GM19193 (cell line): ENCODE measurements around the gene ABCC2.

Experiments used
- POLR2A ChIP-seq: IDR thresholded peaks from 4 replicates; pipeline ENCODE4 v1.6.1; 2011; ENCODE audit not compliant: insufficient read depth, insufficient read length; ENCODE audit errors: extremely low read depth

Gene ABCC2

DNA sequence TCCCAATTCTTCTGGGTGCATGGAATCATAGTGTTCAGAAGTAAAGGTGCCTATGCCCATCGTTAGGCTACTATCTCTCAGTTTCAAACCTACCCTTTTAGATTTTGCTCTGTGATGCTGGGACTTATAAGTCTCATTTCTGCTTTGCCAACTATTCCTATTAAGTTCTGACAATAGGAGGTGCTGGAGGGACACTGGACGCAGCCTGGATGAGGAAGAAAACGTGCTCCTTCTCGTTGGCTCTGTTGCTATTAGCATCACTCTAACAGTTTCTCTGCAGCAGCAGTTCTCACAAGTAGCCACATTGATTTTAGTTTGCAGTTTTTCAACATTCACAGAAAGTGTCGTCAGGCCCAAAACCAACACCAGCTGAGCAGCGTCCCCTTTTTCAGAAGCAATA, 72.4 kb downstream of the ABCC2 start:
- no peak for TF ChIP-seq POLR2A

DNA sequence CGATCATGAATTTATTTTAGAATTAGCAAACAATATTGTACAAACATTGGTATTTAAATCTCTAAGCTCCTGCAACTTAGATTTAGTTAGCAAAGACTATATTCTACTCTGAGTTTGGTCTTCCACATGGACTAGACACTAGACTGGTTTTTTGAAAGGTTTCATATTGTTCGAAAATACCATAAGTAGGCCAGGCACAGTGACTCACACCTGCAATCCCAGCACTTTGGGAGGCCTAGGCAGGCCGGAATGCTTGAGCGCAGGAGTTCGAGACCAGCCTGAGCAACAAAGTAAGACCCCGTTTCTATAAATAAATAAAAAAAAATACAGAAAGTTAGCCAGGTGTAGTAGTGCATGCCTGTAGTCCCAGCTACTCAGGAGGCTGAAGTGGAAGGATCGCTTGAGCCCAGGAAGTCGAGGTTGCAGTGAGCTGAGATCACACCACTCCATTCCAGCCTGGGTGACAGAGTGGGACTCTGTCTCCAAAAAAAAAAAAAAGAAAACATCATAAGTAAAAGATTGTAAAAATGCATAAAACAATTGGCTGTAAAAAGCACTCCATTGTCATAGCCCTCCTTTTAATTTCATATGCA, 73.1 kb downstream of the ABCC2 start:
- TF ChIP-seq POLR2A = no peak

DNA sequence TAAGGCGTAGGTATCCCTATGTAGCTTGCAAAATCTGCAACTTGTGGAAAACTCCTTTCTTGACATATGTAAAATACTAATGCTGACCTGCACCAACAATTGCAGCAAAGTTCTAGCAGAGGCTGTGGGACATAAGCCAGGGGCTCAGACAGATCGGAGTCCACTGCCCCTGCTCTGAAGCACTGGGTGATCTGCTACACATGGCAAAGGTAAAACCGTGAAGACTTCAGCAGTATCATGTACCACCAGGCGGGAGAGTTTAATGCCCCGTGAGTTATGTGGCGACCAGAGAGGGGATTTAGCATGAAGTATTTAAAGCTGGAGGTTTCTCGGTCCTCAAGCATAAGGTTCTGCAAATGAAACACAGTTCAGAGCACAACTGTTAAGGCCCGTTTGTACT, 76.4 kb downstream of the ABCC2 start:
- TF ChIP-seq POLR2A = no peak

DNA sequence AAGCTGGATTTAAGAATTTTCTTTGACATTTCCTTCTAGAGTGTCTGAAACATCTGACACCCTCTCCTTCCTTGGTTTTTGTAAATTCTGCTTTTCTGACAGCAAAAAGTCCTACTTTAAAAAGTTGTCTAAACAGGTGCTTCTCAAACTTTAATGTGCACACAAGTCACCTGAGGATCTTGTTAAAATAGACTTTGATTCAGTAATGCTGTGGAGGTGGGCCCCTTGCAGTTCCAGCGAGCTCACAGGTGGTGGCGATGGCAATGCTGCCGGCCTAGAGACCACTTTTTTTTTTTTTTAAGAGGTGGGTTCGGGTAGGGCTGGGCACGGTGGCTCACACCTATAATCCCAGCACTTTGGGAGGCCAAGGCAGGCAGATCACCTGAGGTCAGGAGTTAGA, 77.1 kb downstream of the ABCC2 start:
- no peak for TF ChIP-seq POLR2A

DNA sequence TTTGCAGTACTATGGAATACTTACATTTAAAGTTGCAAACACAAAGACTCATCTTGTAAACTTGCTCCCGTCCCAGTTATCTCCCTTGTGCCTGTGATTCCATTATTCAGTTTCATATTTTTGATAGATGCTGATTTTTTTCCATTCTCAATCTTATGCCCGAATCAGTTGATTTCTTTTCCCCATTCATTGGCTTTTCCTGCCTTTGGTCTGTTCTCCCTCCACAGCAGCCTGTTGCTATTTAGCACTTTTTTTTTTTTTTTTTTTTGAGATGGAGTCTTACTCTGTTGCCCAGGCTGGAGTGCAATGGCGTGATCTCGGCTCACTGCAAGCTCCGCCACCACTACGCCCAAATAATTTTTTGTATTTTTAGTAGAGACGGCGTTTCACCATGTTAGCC, 78.0 kb downstream of the ABCC2 start:
- no peak for TF ChIP-seq POLR2A

DNA sequence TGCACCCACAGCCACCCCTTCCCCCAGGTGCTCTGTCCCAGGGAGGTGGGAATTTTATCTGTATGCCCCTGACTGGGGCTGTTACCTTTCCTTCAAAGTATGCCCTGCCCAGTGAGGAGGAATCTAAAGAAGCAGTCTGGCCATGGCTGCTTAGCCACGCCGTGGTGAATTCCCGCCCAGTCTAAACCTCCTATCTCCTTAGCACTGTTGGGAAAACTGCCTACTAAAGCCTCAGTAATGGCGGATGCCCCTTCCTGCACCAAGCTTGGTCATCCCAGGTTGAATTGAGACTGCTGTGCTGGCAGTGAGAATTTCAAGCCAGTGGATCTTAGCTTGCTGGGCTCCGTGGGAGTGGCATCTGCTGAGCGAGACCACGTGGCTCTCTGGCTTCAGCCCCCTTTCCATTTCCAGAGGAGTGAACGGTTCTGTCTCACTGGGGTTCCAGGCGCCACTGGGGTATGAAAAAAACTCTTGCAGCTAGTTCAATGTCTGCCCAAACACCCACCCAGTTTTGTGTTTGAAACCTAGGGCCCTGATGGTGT, 87.2 kb downstream of the ABCC2 start:
- TF ChIP-seq POLR2A = no peak

DNA sequence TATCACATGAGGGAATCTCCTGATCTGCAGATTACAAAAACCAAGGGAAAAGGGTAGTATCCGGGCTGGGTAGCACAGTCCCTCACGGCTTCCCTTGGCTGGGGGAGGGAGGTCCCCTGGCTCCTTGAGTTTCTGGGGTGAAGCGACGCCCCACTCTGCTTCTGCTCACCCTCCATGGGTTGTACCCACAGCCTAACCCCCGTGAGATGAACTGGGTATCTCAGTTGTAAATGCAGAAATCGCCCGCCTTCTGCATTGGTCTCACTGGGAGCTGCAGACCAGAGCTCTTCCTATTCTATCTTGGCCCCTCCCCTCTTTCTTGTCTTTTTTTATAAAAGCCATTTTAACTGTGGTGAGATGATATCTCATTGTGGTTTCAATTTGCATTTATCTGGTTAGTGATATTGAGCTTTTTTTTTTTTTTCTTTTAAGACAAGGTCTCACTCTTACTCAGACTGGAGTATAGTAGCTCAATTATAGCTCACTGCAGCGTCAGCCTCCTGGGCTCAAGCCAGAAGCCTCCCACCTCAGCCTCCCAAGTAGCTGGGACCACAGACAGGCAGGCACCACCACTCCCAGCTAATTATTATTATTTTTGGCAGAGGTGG, 87.8 kb downstream of the ABCC2 start:
- TF ChIP-seq POLR2A = no peak

DNA sequence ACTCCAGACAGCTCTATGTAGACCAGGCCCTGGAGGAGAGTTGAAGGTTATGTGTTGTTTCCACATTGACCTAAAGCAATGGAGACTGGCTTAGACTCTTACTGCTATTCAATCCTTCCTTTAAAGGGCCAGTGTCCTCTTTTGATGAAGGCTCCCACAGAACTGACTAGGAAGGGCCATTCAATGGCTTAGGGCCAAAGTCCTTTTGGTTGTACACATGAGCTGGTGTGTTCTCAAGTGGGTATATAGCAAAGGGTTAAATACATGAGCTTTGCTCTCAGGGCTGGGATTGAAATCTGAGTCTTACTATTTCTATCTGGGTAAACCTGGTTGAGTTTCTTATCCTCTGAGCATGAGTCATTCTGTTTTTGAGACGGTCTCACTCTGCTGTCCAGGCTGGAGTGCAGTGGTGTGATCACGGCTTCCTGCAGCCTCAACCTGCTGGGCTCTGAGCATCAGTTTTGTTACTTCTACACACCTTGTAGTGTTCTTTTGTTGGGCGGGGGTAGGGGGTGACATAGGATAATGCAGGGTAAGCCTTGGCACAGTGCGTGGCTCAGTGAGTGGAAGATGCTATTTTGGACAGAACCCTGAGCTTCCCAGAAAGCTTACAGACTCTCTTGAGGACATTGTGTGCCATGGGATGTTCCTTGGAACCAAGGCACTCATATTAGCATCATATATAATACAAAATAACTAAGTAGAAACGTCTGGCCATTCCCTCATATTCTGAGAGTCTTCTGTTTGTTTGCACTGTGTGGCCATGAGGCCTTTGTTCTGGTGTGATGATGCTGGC, 90.1 kb downstream of the ABCC2 start:
- no peak for TF ChIP-seq POLR2A

DNA sequence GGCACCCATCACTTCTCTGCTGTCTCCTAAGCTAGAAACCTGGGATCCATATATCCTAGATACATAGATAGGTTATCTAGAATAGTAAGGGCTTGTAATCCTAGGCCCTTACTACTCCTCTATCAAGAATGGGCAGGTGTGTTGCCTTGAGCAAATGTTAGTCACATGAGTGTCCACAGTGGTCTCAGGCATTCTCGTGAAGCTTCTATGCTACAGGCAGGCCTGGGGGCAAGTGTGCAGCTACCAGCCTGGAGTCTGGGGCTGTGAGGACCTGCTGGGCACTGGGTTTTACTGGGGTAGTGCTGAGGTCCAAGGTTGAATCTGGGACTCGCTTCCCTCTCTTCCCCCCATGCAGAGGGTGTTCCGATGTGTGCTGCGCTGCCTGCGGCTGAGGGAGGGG, 91.4 kb downstream of the ABCC2 start:
- no peak for TF ChIP-seq POLR2A

DNA sequence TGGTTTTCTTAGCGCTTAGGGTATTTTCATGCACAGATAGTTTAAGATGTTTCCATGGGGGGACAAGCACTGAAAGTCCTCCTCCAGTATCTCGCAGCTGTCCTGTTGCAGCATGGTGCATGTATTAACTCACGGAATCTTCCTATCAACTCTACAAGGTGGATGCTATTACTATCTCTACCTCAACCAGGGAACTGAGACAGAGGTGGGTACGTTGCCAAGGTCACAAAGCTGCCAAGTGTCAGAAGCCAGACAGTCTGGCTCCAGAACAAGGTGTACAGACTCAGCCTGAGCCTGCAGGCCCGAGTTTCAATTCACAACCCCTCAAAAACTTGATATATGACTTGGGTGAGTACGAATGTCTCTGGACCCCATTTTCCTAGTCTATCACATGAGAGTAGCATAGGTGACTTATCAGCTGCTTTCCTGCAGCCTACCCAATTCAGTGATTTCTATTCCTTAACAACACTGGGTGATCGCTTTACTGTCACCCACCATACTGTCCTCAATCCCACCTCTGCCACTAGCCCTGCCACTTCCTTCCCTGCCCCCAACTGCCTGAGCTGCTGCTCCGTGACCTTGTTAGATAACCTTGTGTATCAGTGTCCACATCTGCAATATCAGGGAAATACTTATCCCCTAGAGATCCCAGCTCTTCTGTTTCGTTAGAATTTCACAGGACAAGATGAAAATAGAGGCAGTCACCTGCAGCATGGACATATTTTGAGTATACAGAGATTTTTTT, 92.1 kb downstream of the ABCC2 start:
- no peak for TF ChIP-seq POLR2A

DNA sequence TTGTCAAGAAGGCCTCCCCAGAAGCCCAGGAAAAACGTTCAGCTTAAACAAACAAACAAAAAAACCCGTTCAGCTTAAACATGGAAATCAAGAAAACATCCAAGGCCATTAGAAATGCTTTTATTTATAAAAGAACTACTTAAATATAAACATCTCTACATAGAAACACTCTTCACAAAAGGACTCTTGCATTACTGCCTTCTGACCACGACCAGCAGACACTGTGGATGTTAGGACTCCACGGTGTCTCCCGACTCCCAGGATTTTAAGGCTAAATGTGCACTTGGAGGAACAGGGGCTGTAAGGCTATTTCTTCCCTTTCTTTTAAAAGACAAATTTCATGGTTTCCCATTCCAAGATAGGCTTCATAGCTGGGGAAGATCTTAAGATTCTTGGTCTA, 93.0 kb downstream of the ABCC2 start:
- TF ChIP-seq POLR2A = no peak

DNA sequence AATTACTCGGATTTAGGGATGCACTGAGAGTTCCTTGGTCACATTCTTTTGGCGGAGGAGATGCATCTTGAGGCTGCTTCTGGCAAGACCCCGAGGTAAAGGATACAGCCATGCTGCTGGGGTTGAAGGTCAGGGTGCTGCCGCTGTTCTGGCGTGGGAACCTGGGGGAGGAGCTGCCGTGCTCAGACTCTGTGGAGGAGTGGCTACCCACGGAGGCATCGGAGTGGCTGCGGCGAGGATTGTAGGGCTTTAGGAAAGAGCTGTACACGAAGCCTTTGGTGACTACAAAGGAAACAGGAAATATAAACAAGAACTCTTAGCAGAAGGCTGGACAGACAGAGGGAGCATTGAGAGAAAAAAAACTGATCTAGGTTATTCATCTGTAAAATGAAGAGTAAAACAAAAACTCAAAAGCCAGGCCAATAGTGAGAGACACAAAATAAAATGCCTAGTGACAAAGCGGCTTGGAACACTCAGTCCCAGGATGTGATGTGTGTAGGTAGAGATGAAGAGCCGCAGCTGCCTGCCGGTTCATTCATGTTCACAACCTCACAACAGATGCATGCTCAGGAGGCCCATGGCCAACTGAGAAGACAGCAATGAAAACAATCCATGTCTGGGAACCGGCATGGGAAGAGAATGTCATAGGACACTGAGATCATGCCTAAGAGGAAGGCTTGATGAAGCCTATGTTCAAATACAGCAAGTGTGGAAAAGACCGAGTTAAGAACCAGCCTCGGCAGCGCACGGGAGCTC, 97.8 kb downstream of the ABCC2 start:
- TF ChIP-seq POLR2A = no peak

DNA sequence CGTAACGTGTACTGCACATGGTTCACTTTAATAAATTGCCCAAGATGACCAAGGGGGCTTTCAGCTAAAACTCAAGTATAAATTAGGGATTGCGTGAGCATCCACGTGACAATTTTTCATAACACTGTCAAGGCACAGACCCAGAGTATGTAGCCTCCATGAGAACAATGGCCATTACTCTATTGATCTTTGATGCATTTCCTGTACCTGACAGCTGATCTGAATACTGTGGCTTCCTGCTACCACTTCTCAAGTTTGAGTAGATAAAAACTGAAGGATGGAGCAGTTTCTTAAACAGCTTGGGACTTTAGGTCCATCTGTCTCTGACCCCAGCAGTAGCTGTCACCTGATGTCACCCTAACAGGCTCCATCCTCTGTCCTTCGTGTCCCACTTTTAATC, 98.9 kb downstream of the ABCC2 start:
- no peak for TF ChIP-seq POLR2A

DNA sequence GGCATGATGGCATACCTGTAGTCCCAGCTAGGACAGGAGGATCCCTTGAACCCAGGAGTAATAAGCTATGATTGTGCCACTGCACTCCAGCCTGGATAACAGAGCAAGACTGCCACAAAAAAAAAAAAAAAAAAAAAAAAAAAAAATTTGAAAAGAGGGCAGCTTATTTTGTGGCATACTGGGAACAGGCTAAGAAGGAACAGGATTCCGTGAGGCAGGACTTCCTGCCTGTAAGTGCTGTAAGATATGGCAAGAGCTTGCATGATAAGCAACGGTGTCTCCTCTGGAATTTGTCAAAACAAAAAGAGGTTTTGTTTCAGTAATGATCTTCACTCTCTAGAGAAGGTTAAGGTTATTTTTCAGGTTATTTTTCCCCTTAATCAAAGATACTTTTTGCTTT, 101.1 kb downstream of the ABCC2 start:
- no peak for TF ChIP-seq POLR2A
